ENCODE data around the gene NTRK3. TPM values are rescaled to one million over a fixed set of nuclear protein-coding genes. Genes with fewer than 3 reads are reported as not detected.
"Not testable (repeated sequence)": the region's sequence is repeated elsewhere in the genome, so short reads cannot be mapped to it uniquely, and the experiment has no call there.

NTRK3 gene
- total RNA-seq, 2 experiments from 2014 or later, result 0.78 TPM; not detected in 1

GRCh38 chr15:87846746-87847145, 409.8 kb downstream of the NTRK3 start:
- H3K4me3 Mint-ChIP-seq, result no peak overlapping the region
- H3K27ac Mint-ChIP-seq, result no peak overlapping the region
- no peaks in the 10 kb centered on the region for H3K4me1 Mint-ChIP-seq (ENCODE audit: low read depth)
- Histone ChIP-seq H3K27ac (ENCODE audit: low read depth in 1 of 2, low read length in 2 of 2) (no peak overlapping the region), H3K36me3 (ENCODE audit: insufficient read depth, low read length) (no peaks in the 10 kb centered on the region), H3K4me1 (ENCODE audit: insufficient read depth, low read length) (no peaks in the 10 kb centered on the region), H3K27me3 (ENCODE audit: control insufficient read depth in 1 of 2, insufficient read depth in 2 of 2, low read length in 2 of 2) (no peaks in the 10 kb centered on the region), H3K9me3 (ENCODE audit: control insufficient read depth in 1 of 2, insufficient read depth in 1 of 2, low read length in 2 of 2) (no peaks in the 10 kb centered on the region), H3K4me3 (ENCODE audit: low read length) (no peak overlapping the region)
- H3K27me3 Mint-ChIP-seq, result no peaks in the 10 kb centered on the region
- no peaks in the 10 kb centered on the region for H3K36me3 Mint-ChIP-seq (ENCODE audit: low read depth)
- no peak for TF ChIP-seq CTCF (IDR thresholded peaks at IDR 0.05)
- intact Hi-C loops (cut with DNase I, micrococcal nuclease), result no loop called here
- H3K9me3 Mint-ChIP-seq, result peaks cover 2% of the 10 kb centered on the region
- DNase-seq (no peak), ATAC-seq (ENCODE audit: poor library complexity) (no peak)
- ChIA-PET CTCF (no interaction called here), POLR2A (no interaction called here)

- no peak for ATAC-seq (ENCODE audit: poor library complexity)
- Histone ChIP-seq H3K27ac (ENCODE audit: low read depth in 1 of 2, low read length in 2 of 2) (no peak overlapping the region), H3K4me3 (ENCODE audit: low read length) (no peak overlapping the region), H3K27me3 (ENCODE audit: control insufficient read depth in 1 of 2, insufficient read depth in 2 of 2, low read length in 2 of 2) (no peaks in the 10 kb centered on the region), H3K36me3 (ENCODE audit: insufficient read depth, low read length) (no peaks in the 10 kb centered on the region), H3K9me3 (ENCODE audit: control insufficient read depth in 1 of 2, insufficient read depth in 1 of 2, low read length in 2 of 2) (peaks cover 0 to 6% of the 10 kb centered on the region in 2 experiments), H3K4me1 (ENCODE audit: insufficient read depth, low read length) (no peaks in the 10 kb centered on the region)
- H3K27ac Mint-ChIP-seq, result no peak overlapping the region
- TF ChIP-seq CTCF (IDR thresholded peaks at IDR 0.05), result no peak
- no peaks in the 10 kb centered on the region for H3K4me1 Mint-ChIP-seq (ENCODE audit: low read depth)
- peaks cover 8% of the 10 kb centered on the region for H3K9me3 Mint-ChIP-seq
- ChIA-PET CTCF (no interaction called here), POLR2A (no interaction called here)
- intact Hi-C loops (cut with DNase I, micrococcal nuclease), result no loop called here
- H3K4me3 Mint-ChIP-seq, result no peak overlapping the region
- H3K36me3 Mint-ChIP-seq (ENCODE audit: low read depth), result no peaks in the 10 kb centered on the region
- no peak for DNase-seq
- no peaks in the 10 kb centered on the region for H3K27me3 Mint-ChIP-seq
Measured at GRCh38 chr15:87843312-87843711, 413.2 kb downstream of the NTRK3 start.

- no peaks in the 10 kb centered on the region for H3K27me3 ChIP-seq (ENCODE audit: control insufficient read depth in 1 of 2, insufficient read depth in 2 of 2, low read length in 2 of 2)
- Mint-ChIP-seq H3K4me3 (no peak overlapping the region), H3K27ac (no peak overlapping the region), H3K27me3 (no peaks in the 10 kb centered on the region), H3K9me3 (peaks cover 8% of the 10 kb centered on the region), H3K4me1 (ENCODE audit: low read depth) (no peaks in the 10 kb centered on the region), H3K36me3 (ENCODE audit: low read depth) (no peaks in the 10 kb centered on the region)
- H3K4me1 ChIP-seq (ENCODE audit: insufficient read depth, low read length), result no peaks in the 10 kb centered on the region
- no peak overlapping the region for H3K4me3 ChIP-seq (ENCODE audit: low read length)
- DNase-seq (no peak), ATAC-seq (ENCODE audit: poor library complexity) (no peak)
- no peak for TF ChIP-seq CTCF (IDR thresholded peaks at IDR 0.05)
- CTCF ChIA-PET, result no interaction called here
- intact Hi-C loops (cut with DNase I, micrococcal nuclease), result no loop called here
- POLR2A ChIA-PET, result no interaction called here
- no peak overlapping the region for H3K27ac ChIP-seq (ENCODE audit: low read depth in 1 of 2, low read length in 2 of 2)
- peaks cover 0 to 10% of the 10 kb centered on the region in 2 experiments for H3K9me3 ChIP-seq (ENCODE audit: control insufficient read depth in 1 of 2, insufficient read depth in 1 of 2, low read length in 2 of 2)
- no peaks in the 10 kb centered on the region for H3K36me3 ChIP-seq (ENCODE audit: insufficient read depth, low read length)
Measured at GRCh38 chr15:87841426-87841998, 415.0 kb downstream of the NTRK3 start.

- H3K4me3 Mint-ChIP-seq; H3K36me3 ChIP-seq (ENCODE audit: insufficient read depth, low read length); H3K36me3 Mint-ChIP-seq (ENCODE audit: low read depth); H3K4me3 ChIP-seq (ENCODE audit: low read length); intact Hi-C loops (cut with DNase I, micrococcal nuclease); H3K9me3 Mint-ChIP-seq; POLR2A ChIA-PET; DNase-seq; H3K4me1 ChIP-seq (ENCODE audit: insufficient read depth, low read length); H3K27ac Mint-ChIP-seq; ATAC-seq (ENCODE audit: poor library complexity); CTCF ChIA-PET; H3K27me3 ChIP-seq (ENCODE audit: control insufficient read depth in 1 of 2, insufficient read depth in 2 of 2, low read length in 2 of 2); H3K9me3 ChIP-seq (ENCODE audit: control insufficient read depth in 1 of 2, insufficient read depth in 1 of 2, low read length in 2 of 2); H3K27ac ChIP-seq (ENCODE audit: low read depth in 1 of 2, low read length in 2 of 2); H3K4me1 Mint-ChIP-seq (ENCODE audit: low read depth): not testable (repeated sequence)
- H3K27me3 Mint-ChIP-seq, result peaks cover 15% of the 10 kb centered on the region
Measured at GRCh38 chr15:87835830-87836229, 420.7 kb downstream of the NTRK3 start.

- H3K9me3 ChIP-seq (ENCODE audit: control insufficient read depth in 1 of 2, insufficient read depth in 1 of 2, low read length in 2 of 2); DNase-seq; H3K4me1 ChIP-seq (ENCODE audit: insufficient read depth, low read length); H3K4me3 ChIP-seq (ENCODE audit: low read length); POLR2A ChIA-PET; ATAC-seq (ENCODE audit: poor library complexity); H3K27me3 ChIP-seq (ENCODE audit: control insufficient read depth in 1 of 2, insufficient read depth in 2 of 2, low read length in 2 of 2); H3K27ac Mint-ChIP-seq; intact Hi-C loops (cut with DNase I, micrococcal nuclease); CTCF ChIA-PET; H3K4me1 Mint-ChIP-seq (ENCODE audit: low read depth); H3K4me3 Mint-ChIP-seq; H3K36me3 ChIP-seq (ENCODE audit: insufficient read depth, low read length); H3K27ac ChIP-seq (ENCODE audit: low read depth in 1 of 2, low read length in 2 of 2); H3K9me3 Mint-ChIP-seq; H3K36me3 Mint-ChIP-seq (ENCODE audit: low read depth): not testable (repeated sequence)
- peaks cover 15% of the 10 kb centered on the region for H3K27me3 Mint-ChIP-seq
Measured at GRCh38 chr15:87833333-87833732, 423.2 kb downstream of the NTRK3 start.

Measured in CD4-positive, alpha-beta T cell (primary cell).